HG03457 (cell line): Measurements from ENCODE around the gene GFPT2.

Source experiments
- ATAC-seq: cut with Tn5 transposase; IDR thresholded peaks from one replicate; pipeline ENCODE4 v1.9.1; 2021; ENCODE audit warnings: moderate number of reproducible peaks; ENCODE audit not compliant: unreplicated experiment

GFPT2 gene

GRCh38 chr5:180287868-180288267, 65.3 kb downstream of the GFPT2 start:
- no peak for ATAC-seq

GRCh38 chr5:180287404-180287803, 65.7 kb downstream of the GFPT2 start:
- ATAC-seq, result no peak

- no peak for ATAC-seq
These were observed 69.0 kb downstream of the GFPT2 start for GRCh38 chr5:180284149-180284548.

GRCh38 chr5:180283026-180283615, 70.0 kb downstream of the GFPT2 start:
- ATAC-seq, result no peak

- no peak for ATAC-seq
These were observed 70.9 kb downstream of the GFPT2 start for GRCh38 chr5:180282281-180282680.

GRCh38 chr5:180281706-180282105, 71.4 kb downstream of the GFPT2 start:
- no peak for ATAC-seq

- no peak for ATAC-seq
These were observed 78.4 kb downstream of the GFPT2 start for GRCh38 chr5:180274695-180275094.

- no peak for ATAC-seq
These were observed 81.9 kb downstream of the GFPT2 start for GRCh38 chr5:180271221-180271620.

GRCh38 chr5:180259260-180259611, 93.9 kb downstream of the GFPT2 start:
- no peak for ATAC-seq

- ATAC-seq, result no peak
These were observed 99.9 kb downstream of the GFPT2 start for GRCh38 chr5:180253036-180253824.

GRCh38 chr5:180251887-180252286, 101.2 kb downstream of the GFPT2 start:
- no peak for ATAC-seq

- ATAC-seq, result no peak
These were observed 102.0 kb downstream of the GFPT2 start for GRCh38 chr5:180251141-180251540.
